K562 (cell line): ENCODE measurements around the gene SSH3. TPM values are rescaled to one million over a fixed set of nuclear protein-coding genes. Genes with fewer than 3 reads are reported as not detected.
A peak's percentile ranks its signal among the peaks of the same experiment; 100 is the strongest.

ENCODE experiments used
- CREB1 ChIP-seq, 2 experiments: sonication (generic) in 1 of 2; formaldehyde crosslinking in 1 of 2; IDR thresholded peaks; 2 replicates each; pipeline versions ENCODE4 v1.6.1 to v1.8.0; 2012 to 2022; ENCODE audit warnings: inconsistent platforms in 1 of 2, mild to moderate bottlenecking in 1 of 2, missing genetic modification reagents in 1 of 2, moderate library complexity in 1 of 2
- DMBX1 ChIP-seq: fragments of 250-450 bp; sonication (Bioruptor Pico); IDR thresholded peaks from 2 replicates; pipeline ENCODE4 v1.8.0; 2022; ENCODE audit warnings: inconsistent platforms, mild to moderate bottlenecking, moderate library complexity, borderline replicate concordance
- ESRRB ChIP-seq: fragments of 250-450 bp; sonication (Bioruptor Pico); IDR thresholded peaks from 2 replicates; pipeline ENCODE4 v1.5.0; 2020; ENCODE audit warnings: mild to moderate bottlenecking, moderate library complexity, borderline replicate concordance
- EZH2 ChIP-seq: IDR thresholded peaks from 2 replicates; pipeline ENCODE4 v1.6.1; 2012; ENCODE audit warnings: low read depth, mild to moderate bottlenecking, inconsistent platforms, low read length, borderline replicate concordance
- FOXA3 ChIP-seq, 2 experiments: fragments of 450-650 bp in 1 of 2; sonication (generic) in 1 of 2; formaldehyde crosslinking; IDR thresholded peaks in 1 of 2; conservative IDR thresholded peaks in 1 of 2; 2 replicates each; pipeline versions ENCODE4 v1.4.0 to v1.8.0; 2020 to 2022; ENCODE audit warnings: mild to moderate bottlenecking in 2 of 2, missing genetic modification reagents in 1 of 2
- FUS ChIP-seq: fragments of 200-400 bp; formaldehyde crosslinking; optimal IDR thresholded peaks from 2 replicates; pipeline ENCODE3; 2017; ENCODE audit warnings: low read depth, low read length
- KDM5B ChIP-seq: fragments of 200-600 bp; sonication (generic); IDR thresholded peaks from 2 replicates; pipeline ENCODE4 v1.6.1; 2012; ENCODE audit warnings: low read depth, mild to moderate bottlenecking, moderate library complexity, low read length, control low read depth, inconsistent platforms; ENCODE audit not compliant: insufficient replicate concordance
- KLF1 ChIP-seq: fragments of 450-650 bp; IDR thresholded peaks from 2 replicates; pipeline ENCODE4 v1.6.1; 2016; ENCODE audit warnings: missing genetic modification characterization, missing compliant biosample characterization
- NFIC ChIP-seq: fragments of 450-650 bp; IDR thresholded peaks from 2 replicates; pipeline ENCODE4 v1.6.1; 2017; ENCODE audit warnings: mild to moderate bottlenecking, inconsistent platforms
- RBFOX2 ChIP-seq: fragments of 200-400 bp; formaldehyde crosslinking; IDR thresholded peaks from 2 replicates; pipeline ENCODE4 v1.6.1; 2017; ENCODE audit warnings: low read depth, mild to moderate bottlenecking, low read length, moderate library complexity
- RBM14 ChIP-seq: fragments of 200-400 bp; formaldehyde crosslinking; IDR thresholded peaks from 2 replicates; pipeline ENCODE4 v1.6.1; 2018; ENCODE audit warnings: low read depth, mild to moderate bottlenecking, low read length, moderate library complexity, borderline replicate concordance; ENCODE audit not compliant: insufficient read depth
- SIX5 ChIP-seq, 2 experiments: IDR thresholded peaks; 2 replicates each; pipeline ENCODE4 v1.6.1; 2011; ENCODE audit warnings: low read length in 2 of 2, borderline replicate concordance in 1 of 2, low read depth in 1 of 2, mild to moderate bottlenecking in 1 of 2, moderate library complexity in 1 of 2; ENCODE audit not compliant: insufficient read depth in 1 of 2
- SP1 ChIP-seq: sonication (generic); formaldehyde crosslinking; IDR thresholded peaks from 2 replicates; pipeline ENCODE4 v1.8.1; 2022; ENCODE audit warnings: mild to moderate bottlenecking, missing genetic modification reagents
- polyA plus RNA-seq, 8 experiments: library from polyadenylated mRNA; depleted of rRNA in 4 of 8; stranded (reverse) in 5 of 8; unstranded in 3 of 8; fragments of >200 nt; fragmentation: Nextera tagmentation in 2 of 8; fragmentation: Illumina TruSeq in 1 of 8; extraction: Ambion mirVana in 2 of 8; extraction: Trizol in 1 of 8; gene quantifications; 2 replicates each; pipeline versions ENCODE4 v1.2.1 to v1.2.3, GENCODE V29; 2011 to 2014; ENCODE audit warnings: inconsistent platforms in 1 of 8, missing spikeins in 1 of 8
- total RNA-seq, 7 experiments: library from RNA; depleted of rRNA in 6 of 7; stranded (reverse); fragments of >200 nt in 6 of 7; fragmentation: Illumina TruSeq in 2 of 7; extraction: Trizol in 2 of 7; gene quantifications; 2 replicates each; pipeline versions ENCODE4 v1.2.1 to v1.2.3, GENCODE V29; 2011 to 2021; ENCODE audit warnings: low replicate concordance in 1 of 7
- TF ChIP-seq, protein P1 (sequence below): sonication (generic); formaldehyde crosslinking; IDR thresholded peaks from 2 replicates; pipeline ENCODE4 v1.8.0; 2022; ENCODE audit warnings: mild to moderate bottlenecking, missing genetic modification reagents
- TF ChIP-seq, protein P2 (sequence below): fragments of 450-650 bp; formaldehyde crosslinking; IDR thresholded peaks from 2 replicates; pipeline ENCODE4 v1.4.0; 2022; ENCODE audit warnings: missing genetic modification characterization
- TF ChIP-seq, protein P3 (sequence below): fragments of 450-650 bp; IDR thresholded peaks from 2 replicates; pipeline ENCODE4 v1.7.1; 2018; ENCODE audit warnings: mild to moderate bottlenecking, low read depth; ENCODE audit not compliant: partially characterized antibody
- TF ChIP-seq, protein P4 (sequence below): sonication (generic); formaldehyde crosslinking; IDR thresholded peaks from 2 replicates; pipeline ENCODE4 v1.8.1; 2023; ENCODE audit warnings: mild to moderate bottlenecking, missing genetic modification reagents
- TF ChIP-seq, protein P5 (sequence below): fragments of 450-650 bp; conservative IDR thresholded peaks from 2 replicates; pipeline ENCODE4 v1.6.1; 2016; ENCODE audit warnings: missing genetic modification characterization, low read depth, mild to moderate bottlenecking, missing compliant biosample characterization, moderate library complexity

SSH3 gene
- total and polyA plus RNA-seq, 9 of the 15 experiments (the other 6 are each of a cell fraction or from before 2014, with no cell fraction given) = 0.07 to 1.0 (median 0.24) TPM; not detected in 3

DNA sequence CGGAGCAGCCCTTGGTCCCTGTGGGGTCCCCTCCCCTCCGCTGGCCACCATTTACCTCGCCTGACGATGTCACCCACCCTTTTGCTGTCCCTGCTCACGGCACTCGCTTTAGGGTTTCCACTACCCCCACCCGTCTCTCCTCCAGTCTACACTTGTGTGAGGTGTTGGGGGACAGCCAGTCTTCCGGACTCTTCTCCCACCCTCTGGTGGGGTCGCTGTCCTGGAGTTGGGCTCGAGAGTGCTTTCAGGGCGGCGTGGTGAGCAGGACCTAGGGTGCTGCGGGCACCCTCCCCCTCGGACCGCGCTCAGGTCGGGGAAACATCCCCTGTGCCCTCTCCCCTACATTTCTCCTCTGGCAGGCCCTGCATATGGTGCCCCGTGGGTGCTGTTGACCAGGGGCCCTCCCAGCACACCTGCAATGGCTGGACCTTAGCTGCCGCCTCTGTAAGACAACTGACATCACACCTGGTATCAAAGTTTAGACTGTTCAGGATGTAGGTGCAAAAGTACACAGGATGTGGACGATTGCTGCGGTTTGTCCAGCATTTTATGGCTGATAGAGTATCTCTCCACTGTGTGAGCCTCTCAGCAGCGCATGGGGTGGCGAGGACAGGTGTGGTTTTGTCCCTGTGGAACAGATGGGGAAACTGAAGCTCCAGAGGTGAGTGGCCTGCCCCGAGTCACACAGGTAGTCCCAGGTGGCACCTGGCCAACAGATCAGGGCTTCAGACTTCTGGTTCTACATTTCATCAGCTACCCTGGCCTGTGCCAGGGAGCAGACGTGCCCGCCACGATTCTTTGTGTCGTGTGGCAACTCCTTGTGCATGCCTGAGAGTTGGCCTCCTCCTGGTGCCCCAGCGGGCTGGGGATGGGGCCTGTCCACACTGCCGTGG lies 35.9 kb upstream of the SSH3 start (continued):
- TF ChIP-seq, protein P1, sequence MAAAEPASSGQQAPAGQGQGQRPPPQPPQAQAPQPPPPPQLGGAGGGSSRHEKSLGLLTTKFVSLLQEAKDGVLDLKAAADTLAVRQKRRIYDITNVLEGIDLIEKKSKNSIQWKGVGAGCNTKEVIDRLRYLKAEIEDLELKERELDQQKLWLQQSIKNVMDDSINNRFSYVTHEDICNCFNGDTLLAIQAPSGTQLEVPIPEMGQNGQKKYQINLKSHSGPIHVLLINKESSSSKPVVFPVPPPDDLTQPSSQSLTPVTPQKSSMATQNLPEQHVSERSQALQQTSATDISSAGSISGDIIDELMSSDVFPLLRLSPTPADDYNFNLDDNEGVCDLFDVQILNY (CRISPR knock-in tag) = no peak
- TF ChIP-seq ESRRB (CRISPR knock-in tag) = no peak
- TF ChIP-seq, protein P2, sequence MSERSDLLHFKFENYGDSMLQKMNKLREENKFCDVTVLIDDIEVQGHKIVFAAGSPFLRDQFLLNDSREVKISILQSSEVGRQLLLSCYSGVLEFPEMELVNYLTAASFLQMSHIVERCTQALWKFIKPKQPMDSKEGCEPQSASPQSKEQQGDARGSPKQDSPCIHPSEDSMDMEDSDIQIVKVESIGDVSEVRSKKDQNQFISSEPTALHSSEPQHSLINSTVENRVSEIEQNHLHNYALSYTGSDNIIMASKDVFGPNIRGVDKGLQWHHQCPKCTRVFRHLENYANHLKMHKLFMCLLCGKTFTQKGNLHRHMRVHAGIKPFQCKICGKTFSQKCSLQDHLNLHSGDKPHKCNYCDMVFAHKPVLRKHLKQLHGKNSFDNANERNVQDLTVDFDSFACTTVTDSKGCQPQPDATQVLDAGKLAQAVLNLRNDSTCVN (CRISPR knock-in tag) = no peak
- TF ChIP-seq CREB1 (IDR thresholded peaks at IDR 0.05) = no peak
- TF ChIP-seq CREB1 (CRISPR knock-in tag; IDR thresholded peaks at IDR 0.05) = no peak
- TF ChIP-seq FOXA3 (CRISPR knock-in tag; conservative IDR thresholded peaks at IDR 0.05 in 1 of 2, IDR thresholded peaks at IDR 0.05 in 1 of 2) = no peak
- TF ChIP-seq KDM5B = peak; percentile 33
- TF ChIP-seq, protein P3, sequence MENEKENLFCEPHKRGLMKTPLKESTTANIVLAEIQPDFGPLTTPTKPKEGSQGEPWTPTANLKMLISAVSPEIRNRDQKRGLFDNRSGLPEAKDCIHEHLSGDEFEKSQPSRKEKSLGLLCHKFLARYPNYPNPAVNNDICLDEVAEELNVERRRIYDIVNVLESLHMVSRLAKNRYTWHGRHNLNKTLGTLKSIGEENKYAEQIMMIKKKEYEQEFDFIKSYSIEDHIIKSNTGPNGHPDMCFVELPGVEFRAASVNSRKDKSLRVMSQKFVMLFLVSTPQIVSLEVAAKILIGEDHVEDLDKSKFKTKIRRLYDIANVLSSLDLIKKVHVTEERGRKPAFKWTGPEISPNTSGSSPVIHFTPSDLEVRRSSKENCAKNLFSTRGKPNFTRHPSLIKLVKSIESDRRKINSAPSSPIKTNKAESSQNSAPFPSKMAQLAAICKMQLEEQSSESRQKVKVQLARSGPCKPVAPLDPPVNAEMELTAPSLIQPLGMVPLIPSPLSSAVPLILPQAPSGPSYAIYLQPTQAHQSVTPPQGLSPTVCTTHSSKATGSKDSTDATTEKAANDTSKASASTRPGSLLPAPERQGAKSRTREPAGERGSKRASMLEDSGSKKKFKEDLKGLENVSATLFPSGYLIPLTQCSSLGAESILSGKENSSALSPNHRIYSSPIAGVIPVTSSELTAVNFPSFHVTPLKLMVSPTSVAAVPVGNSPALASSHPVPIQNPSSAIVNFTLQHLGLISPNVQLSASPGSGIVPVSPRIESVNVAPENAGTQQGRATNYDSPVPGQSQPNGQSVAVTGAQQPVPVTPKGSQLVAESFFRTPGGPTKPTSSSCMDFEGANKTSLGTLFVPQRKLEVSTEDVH = no peak
- no peak for TF ChIP-seq DMBX1 (CRISPR knock-in tag)
- TF ChIP-seq, protein P4, sequence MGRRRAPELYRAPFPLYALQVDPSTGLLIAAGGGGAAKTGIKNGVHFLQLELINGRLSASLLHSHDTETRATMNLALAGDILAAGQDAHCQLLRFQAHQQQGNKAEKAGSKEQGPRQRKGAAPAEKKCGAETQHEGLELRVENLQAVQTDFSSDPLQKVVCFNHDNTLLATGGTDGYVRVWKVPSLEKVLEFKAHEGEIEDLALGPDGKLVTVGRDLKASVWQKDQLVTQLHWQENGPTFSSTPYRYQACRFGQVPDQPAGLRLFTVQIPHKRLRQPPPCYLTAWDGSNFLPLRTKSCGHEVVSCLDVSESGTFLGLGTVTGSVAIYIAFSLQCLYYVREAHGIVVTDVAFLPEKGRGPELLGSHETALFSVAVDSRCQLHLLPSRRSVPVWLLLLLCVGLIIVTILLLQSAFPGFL (CRISPR knock-in tag) = no peak
- TF ChIP-seq RBM14 = no peak
- peak; percentile 68 for TF ChIP-seq RBFOX2
- TF ChIP-seq SIX5 (IDR thresholded peaks at IDR 0.05; ENCODE audit: borderline replicate concordance in 1 of 2, insufficient read depth in 1 of 2, low read depth in 1 of 2, low read length in 2 of 2) = no peak
- TF ChIP-seq EZH2 = no peak
- TF ChIP-seq NFIC = peak; percentile 64
- TF ChIP-seq, protein P5, sequence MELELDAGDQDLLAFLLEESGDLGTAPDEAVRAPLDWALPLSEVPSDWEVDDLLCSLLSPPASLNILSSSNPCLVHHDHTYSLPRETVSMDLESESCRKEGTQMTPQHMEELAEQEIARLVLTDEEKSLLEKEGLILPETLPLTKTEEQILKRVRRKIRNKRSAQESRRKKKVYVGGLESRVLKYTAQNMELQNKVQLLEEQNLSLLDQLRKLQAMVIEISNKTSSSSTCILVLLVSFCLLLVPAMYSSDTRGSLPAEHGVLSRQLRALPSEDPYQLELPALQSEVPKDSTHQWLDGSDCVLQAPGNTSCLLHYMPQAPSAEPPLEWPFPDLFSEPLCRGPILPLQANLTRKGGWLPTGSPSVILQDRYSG (tag) = no peak
- 0 out of 2 replicates have a peak, but pooled peaks have one; percentile 28 for TF ChIP-seq SP1
- TF ChIP-seq FUS = no peak
- TF ChIP-seq KLF1 (tag) = no peak
